Posterior cingulate gyrus (tissue), 11 donors: ENCODE measurements around the gene TRAPPC14.
"Not testable (repeated sequence)": the region's sequence is repeated elsewhere in the genome, so short reads cannot be mapped to it uniquely, and the experiment has no call there.

Experiments
- DNase-seq, 10 donors: peaks; one replicate each; pipeline versions ENCODE4 v3.0.0 to v3.0.0-alpha.2; 2020 to 2021; ENCODE audit warnings: mixed read lengths in 3 of 10
- intact Hi-C: fragments of 100-400 bp; cut with DNase I; formaldehyde crosslinking; loops from one replicate; pipeline ENCODE4 v1.15.1; 2023

Gene TRAPPC14

GRCh38 chr7:100158229-100159098 is at the start of gene TRAPPC14:
Gene TRAPPC14, minus strand, starts transcription at chr7:100158723. Its CDS starts 224 bp downstream, at chr7:100158499.
- intact Hi-C loops = no loop called here
- peak; percentile 89 to 99 (median 94) for DNase-seq

GRCh38 chr7:100204454-100204853 is 45.9 kb upstream of the TRAPPC14 start:
- peak in 1 of 10 donors; percentile 16 for DNase-seq
- intact Hi-C loops = no loop called here

GRCh38 chr7:100200693-100201092 is 42.2 kb upstream of the TRAPPC14 start:
- intact Hi-C loops = no loop called here
- DNase-seq = no peak

- no peak for DNase-seq
- intact Hi-C loops = no loop called here
Measured at GRCh38 chr7:100198266-100198665, 39.7 kb upstream of the TRAPPC14 start.

GRCh38 chr7:100195901-100196322 is 37.4 kb upstream of the TRAPPC14 start:
- intact Hi-C loops, DNase-seq: not testable (repeated sequence)

- intact Hi-C loops = no loop called here
- DNase-seq = no peak
Measured at GRCh38 chr7:100195222-100195621, 36.7 kb upstream of the TRAPPC14 start.

- no peak for DNase-seq
- intact Hi-C loops = no loop called here
Measured at GRCh38 chr7:100192969-100193368, 34.4 kb upstream of the TRAPPC14 start.

GRCh38 chr7:100192281-100192862 is 33.8 kb upstream of the TRAPPC14 start:
- DNase-seq, intact Hi-C loops: not testable (repeated sequence)

- DNase-seq = no peak
- intact Hi-C loops = no loop called here
Measured at GRCh38 chr7:100191775-100192174, 33.3 kb upstream of the TRAPPC14 start.

- DNase-seq = no peak
- intact Hi-C loops = no loop called here
Measured at GRCh38 chr7:100190048-100190711, 31.7 kb upstream of the TRAPPC14 start.

GRCh38 chr7:100189061-100189460 is 30.5 kb upstream of the TRAPPC14 start:
- no peak for DNase-seq
- intact Hi-C loops = no loop called here

- no peak for DNase-seq
- intact Hi-C loops = no loop called here
Measured at GRCh38 chr7:100185726-100186125, 27.2 kb upstream of the TRAPPC14 start.

GRCh38 chr7:100183090-100183489 is 24.6 kb upstream of the TRAPPC14 start:
- DNase-seq, intact Hi-C loops: not testable (repeated sequence)

GRCh38 chr7:100182616-100183015 is 24.1 kb upstream of the TRAPPC14 start:
- intact Hi-C loops, DNase-seq: not testable (repeated sequence)

GRCh38 chr7:100180084-100180483 is 21.6 kb upstream of the TRAPPC14 start:
- DNase-seq, intact Hi-C loops: not testable (repeated sequence)

- peak; percentile 79 to 98 (median 90) for DNase-seq
- intact Hi-C loops = no loop called here
Measured at GRCh38 chr7:100177045-100178001, 18.8 kb upstream of the TRAPPC14 start, which contains the start of the genes GPC2 and STAG3. Gene GPC2, minus strand, starts transcription at chr7:100177381. Its CDS starts 182 bp downstream, at chr7:100177199. Gene STAG3, plus strand, starts transcription at chr7:100177918. Its CDS starts 2,639 bp downstream, at chr7:100180557.

- intact Hi-C loops = no loop called here
- DNase-seq = no peak
Measured at GRCh38 chr7:100176096-100177044, 17.8 kb upstream of the TRAPPC14 start.

- DNase-seq = no peak
- intact Hi-C loops = no loop called here
Measured at GRCh38 chr7:100175296-100175935, 16.9 kb upstream of the TRAPPC14 start.
